Activated CD8-positive, alpha-beta memory T cell treated with anti-CD3 and anti-CD28 coated beads, Interleukin-2, amount 50 U/mL, for 1 hour (primary cell): ENCODE measurements around the gene CHIC2.

Source experiments
- DNase-seq: peaks from one replicate; pipeline ENCODE4 v3.0.0-alpha.2; 2020; ENCODE audit errors: extremely low read depth

CHIC2 gene

GRCh38 chr4:54005475-54005874, 58.9 kb downstream of the CHIC2 start:
- DNase-seq, result no peak

- no peak for DNase-seq
Measured at GRCh38 chr4:54004463-54004862, 59.9 kb downstream of the CHIC2 start.

- no peak for DNase-seq
Measured at GRCh38 chr4:54001668-54002365, 62.6 kb downstream of the CHIC2 start.

- DNase-seq, result no peak
Measured at GRCh38 chr4:53997898-53998297, 66.5 kb downstream of the CHIC2 start.

GRCh38 chr4:53994382-53995102, 69.9 kb downstream of the CHIC2 start:
- DNase-seq, result no peak

GRCh38 chr4:53992785-53993184, 71.6 kb downstream of the CHIC2 start:
- DNase-seq, result no peak

- no peak for DNase-seq
Measured at GRCh38 chr4:53991821-53992220, 72.6 kb downstream of the CHIC2 start.

- DNase-seq, result no peak
Measured at GRCh38 chr4:53990641-53991040, 73.8 kb downstream of the CHIC2 start.

- no peak for DNase-seq
Measured at GRCh38 chr4:53987761-53988171, 76.6 kb downstream of the CHIC2 start.

GRCh38 chr4:53986062-53986461, 78.3 kb downstream of the CHIC2 start:
- no peak for DNase-seq

- DNase-seq, result no peak
Measured at GRCh38 chr4:53981567-53981966, 82.8 kb downstream of the CHIC2 start.

GRCh38 chr4:53981066-53981465, 83.3 kb downstream of the CHIC2 start:
- DNase-seq, result no peak

GRCh38 chr4:53974561-53974960, 89.8 kb downstream of the CHIC2 start:
- DNase-seq, result no peak

GRCh38 chr4:53967986-53968385, 96.4 kb downstream of the CHIC2 start:
- no peak for DNase-seq

- no peak for DNase-seq
Measured at GRCh38 chr4:53963781-53964180, 100.6 kb downstream of the CHIC2 start.

GRCh38 chr4:53963336-53963735, 101.1 kb downstream of the CHIC2 start:
- no peak for DNase-seq

- DNase-seq, result no peak
Measured at GRCh38 chr4:53962516-53963225, 101.7 kb downstream of the CHIC2 start.

- DNase-seq, result no peak
Measured at GRCh38 chr4:53961351-53961750, 103.1 kb downstream of the CHIC2 start.

- DNase-seq, result no peak
Measured at GRCh38 chr4:53960843-53961242, 103.6 kb downstream of the CHIC2 start.
